ENCODE data around the gene NHERF2.

NHERF2 gene

GRCh38 chr16:2026461-2027023 lies at the start of gene NHERF2:
Gene NHERF2 (plus strand): TSS chr16:2026902. CDS start chr16:2027006, 104 bp downstream.
- DNase-seq = no peak

DNA sequence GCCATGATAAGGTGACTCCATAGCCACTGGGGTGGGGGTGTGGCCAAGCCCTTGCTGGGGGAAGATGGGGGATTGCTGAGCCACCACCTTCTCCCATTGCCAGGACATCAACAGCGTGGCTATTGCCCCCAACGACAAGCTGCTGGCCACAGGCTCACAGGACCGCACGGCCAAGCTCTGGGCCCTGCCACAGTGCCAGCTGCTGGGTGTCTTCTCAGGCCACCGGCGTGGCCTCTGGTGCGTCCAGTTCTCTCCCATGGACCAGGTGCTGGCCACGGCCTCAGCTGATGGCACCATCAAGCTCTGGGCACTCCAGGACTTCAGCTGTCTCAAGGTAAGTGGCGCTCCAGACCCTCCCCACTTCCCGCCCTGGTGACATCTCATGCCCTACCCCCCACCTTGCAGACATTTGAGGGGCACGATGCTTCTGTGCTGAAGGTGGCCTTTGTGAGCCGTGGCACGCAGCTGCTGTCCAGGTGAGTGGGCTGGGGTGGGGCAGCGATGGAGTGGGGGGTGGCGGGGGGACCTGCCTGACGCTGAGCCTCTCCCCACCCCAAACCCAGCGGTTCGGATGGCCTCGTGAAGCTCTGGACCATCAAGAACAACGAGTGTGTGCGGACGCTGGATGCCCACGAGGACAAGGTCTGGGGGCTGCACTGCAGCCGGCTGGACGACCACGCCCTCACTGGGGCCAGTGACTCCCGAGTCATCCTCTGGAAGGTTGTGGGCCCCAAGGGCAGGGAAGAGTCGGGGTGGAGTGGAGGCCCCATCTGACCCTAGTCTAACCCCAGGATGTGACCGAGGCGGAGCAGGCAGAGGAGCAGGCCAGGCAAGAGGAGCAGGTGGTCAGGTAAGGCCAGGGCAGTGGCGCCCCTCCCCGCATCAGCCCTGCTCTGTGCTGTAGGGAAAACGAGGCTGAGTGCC lies 49.5 kb upstream of the NHERF2 start:
- DNase-seq = no peak

DNA sequence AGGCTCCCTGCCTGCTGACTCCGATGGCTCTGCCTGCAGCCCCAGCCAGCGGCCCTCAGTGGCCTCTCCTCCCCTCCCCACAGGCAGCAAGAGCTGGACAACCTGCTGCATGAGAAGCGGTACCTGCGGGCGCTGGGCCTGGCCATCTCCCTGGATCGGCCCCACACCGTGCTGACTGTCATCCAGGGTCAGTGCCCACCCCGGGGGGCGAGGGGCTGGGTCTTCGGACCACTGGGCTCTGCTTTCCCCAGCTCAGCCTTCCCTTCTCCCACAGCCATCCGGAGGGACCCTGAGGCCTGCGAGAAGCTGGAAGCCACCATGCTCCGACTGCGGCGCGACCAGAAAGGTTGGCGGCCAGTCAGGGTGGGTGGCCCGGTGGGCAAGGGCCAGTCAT lies 48.8 kb upstream of the NHERF2 start:
- DNase-seq = no peak

GRCh38 chr16:1978476-1979120 lies 48.1 kb upstream of the NHERF2 start:
- no peak for DNase-seq

DNA sequence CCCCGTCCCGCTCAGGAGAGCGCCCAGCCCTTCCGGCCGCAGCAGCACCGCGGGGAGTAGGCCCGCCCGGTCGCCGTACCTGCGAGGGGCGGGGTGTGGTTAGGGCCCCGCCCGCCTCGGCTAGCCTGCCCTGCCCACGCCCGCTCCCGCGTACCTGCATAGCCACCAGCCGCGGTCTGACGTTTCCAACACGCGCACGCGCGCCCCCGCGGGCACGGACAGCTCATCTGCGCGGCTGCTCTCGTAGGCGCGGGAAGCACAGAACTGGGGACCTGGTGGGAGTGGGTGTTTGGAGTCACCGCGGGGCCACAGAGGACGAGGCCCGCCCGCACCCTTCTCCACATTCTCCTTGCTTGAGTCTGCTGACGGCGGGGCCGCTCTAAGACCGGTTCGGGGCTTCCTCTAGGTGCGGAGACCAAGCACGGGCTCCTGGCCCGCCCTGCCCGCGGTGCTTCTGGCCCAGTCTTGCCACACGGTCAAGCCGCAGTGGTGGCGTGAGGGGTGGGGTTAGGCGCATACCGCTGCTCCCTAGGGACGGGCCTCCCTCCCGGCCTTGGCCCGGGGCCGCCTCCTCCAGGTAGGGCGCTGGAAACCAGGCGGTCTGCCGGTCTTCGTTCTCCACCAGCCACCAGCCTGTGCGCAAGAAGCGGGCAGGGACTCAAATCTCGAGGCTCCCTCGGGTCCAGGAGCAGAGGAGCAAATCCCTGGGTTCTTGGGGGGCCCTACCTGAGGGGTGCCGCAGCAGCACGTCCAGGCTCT lies 47.3 kb upstream of the NHERF2 start:
- DNase-seq = peak; percentile 8

DNA sequence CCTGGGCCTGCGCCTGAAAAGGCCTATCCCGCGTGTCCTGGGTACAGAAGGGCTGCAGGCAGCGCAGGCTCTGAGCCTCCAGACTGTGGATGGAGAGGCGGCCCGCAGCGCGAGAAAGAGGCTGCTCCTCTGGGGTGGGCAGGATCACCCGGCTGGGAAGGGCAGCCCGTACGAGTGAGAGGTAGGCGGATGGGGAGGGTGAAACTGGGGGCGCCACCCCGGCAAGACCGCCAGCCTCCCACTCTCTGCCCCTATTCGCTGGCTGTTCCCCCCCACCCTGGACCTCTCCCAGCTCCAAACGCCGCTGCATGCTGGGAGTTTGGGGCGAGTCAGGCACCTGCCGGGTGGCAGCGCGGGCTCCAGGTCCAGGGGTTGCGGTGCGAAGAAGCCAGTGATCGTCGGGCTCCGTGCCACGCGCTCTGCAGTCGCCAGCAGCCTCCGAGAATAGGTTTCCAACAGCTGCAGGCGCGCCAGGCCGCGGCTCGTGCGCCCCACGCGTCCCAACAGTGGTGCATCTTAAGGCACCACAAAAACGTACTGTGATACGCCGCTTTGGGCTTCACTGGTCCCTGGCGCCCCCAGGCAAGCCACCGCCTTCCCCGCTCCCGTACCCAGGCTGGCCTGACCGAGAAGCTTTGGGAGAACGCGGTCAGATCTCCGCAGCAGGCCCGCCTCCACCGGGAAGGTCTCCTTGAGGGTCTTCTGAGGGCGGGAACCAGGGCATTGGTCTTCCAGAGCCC lies 46.5 kb upstream of the NHERF2 start:
- DNase-seq = no peak

- DNase-seq = no peak
These were observed 46.0 kb upstream of the NHERF2 start for GRCh38 chr16:1980770-1981087.

- DNase-seq = no peak
These were observed 45.3 kb upstream of the NHERF2 start, which contains the start of gene NOXO1 for GRCh38 chr16:1981398-1981836. Gene NOXO1 (minus strand): TSS chr16:1981469. CDS start chr16:1981179, 290 bp downstream.

GRCh38 chr16:1982013-1982433 lies 44.7 kb upstream of the NHERF2 start:
- DNase-seq = no peak

DNA sequence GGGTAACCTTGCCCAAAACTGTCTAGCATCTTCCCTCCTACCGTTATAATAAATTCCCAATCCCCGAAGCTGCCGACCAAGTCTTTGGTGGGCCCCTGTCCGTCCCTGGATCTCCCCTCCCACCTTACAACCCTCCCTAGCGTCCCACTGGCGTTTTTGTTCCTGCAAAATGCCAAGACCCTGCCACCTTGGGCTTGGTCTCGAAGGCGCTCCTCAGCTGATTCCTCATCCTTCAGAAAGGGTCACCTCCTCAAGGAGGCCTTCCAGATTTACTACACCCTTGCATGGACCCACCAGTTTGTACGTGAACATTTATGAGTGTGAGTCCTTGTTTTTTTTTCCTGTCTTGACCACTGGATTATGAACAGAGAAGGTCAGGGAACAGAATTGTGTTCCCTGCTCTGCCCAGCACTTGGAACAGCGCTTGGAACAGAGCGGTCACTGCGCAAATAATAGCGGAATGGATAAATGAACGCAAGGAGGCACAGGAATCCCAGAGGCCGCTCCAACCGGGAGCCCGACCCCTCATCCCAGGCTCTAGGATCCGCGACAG lies 43.6 kb upstream of the NHERF2 start:
- DNase-seq = no peak

DNA sequence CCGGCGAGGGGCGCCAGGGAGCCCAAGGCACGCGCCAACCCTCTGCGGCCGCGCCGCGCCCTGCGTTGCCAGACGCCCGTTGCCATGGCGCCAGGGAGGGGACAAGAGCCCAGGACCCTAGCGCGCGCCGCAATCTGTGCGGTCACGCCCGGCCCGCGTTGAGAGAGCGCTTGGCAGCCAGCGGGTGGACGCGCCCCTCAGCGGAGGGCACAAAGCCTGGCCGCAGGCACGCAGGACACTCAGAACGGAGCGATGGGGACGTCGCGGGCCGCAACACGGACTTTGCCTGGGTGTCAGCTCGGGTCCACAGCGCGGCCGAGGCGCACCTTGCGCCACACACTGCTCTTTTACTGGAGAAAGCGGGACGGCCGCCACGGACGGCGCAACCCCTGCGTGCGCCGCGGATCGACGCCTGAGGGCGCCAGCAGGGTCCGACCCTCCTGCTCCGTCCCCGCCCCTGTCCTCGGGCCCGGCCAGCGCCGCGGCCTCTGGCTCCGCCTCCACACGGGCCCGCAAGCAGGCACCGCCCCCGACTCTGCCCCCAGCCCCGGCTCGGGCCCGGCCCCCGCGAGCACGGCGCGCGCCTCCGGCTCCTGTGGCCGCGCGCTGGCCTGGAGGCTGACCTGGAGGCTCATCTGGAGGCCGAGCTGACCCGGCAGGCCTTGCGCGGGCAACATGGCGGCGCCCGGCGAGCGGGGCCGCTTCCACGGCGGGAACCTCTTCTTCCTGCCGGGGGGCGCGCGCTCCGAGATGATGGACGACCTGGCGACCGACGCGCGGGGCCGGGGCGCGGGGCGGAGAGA lies 43.0 kb upstream of the NHERF2 start, which contains the start of gene GFER:
GFER (plus strand) TSS at position 650 of the 803 bp plus-strand sequence; CDS start at position 676, 26 bp downstream.
- peak; percentile 5 for DNase-seq

- DNase-seq = no peak
These were observed 42.1 kb upstream of the NHERF2 start for GRCh38 chr16:1984347-1985225.

GRCh38 chr16:1985466-1986150 lies 41.1 kb upstream of the NHERF2 start:
- DNase-seq = no peak

- DNase-seq = no peak
These were observed 39.5 kb upstream of the NHERF2 start for GRCh38 chr16:1987198-1987597.

GRCh38 chr16:1989209-1990100 lies 37.2 kb upstream of the NHERF2 start, which contains the start of gene SYNGR3:
Gene SYNGR3 (plus strand): TSS chr16:1989970. CDS start chr16:1990103, 133 bp downstream.
- DNase-seq = no peak

DNA sequence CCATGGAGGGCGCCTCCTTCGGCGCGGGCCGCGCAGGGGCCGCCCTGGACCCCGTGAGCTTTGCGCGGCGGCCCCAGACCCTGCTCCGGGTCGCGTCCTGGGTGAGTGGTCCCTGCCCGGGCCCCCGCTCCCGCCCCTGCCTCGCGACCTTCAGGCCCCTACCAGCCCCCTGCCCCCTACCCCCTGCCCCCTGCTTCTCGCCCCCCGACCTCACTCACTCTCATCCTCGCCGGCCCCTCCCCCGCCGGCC lies 36.7 kb upstream of the NHERF2 start:
- no peak for DNase-seq

- no peak for DNase-seq
These were observed 36.2 kb upstream of the NHERF2 start for GRCh38 chr16:1990351-1991134.

- no peak for DNase-seq
These were observed 35.6 kb upstream of the NHERF2 start for GRCh38 chr16:1991135-1991551.

Measured in NCI-H1048 (cell line).